Stimulated activated naive B cell treated with anti-CD40 and anti-IgM and Interleukin-4, amounts not matched to agents 10 μg/mL and 1 μg/mL and 100 μg/mL, for 72 hours (primary cell): ENCODE results near the gene DOCK9.
A peak's percentile ranks its signal among the peaks of the same experiment; 100 is the strongest.

Source experiments
- ATAC-seq, 2 donors: fragments of 150-1000 bp; cut with Tn5 transposase; replicated peaks; 2 replicates each; pipeline ENCODE4 v1.10.0; 2021; ENCODE audit warnings: moderate library complexity in 1 of 2
- DNase-seq: peaks from one replicate; pipeline ENCODE4 v3.0.0; 2021
- H3K27ac Mint-ChIP-seq: one replicate; pipeline ENCODE4 v1.8.0; 2022; ENCODE audit warnings: mild to moderate bottlenecking, mixed read lengths
- H3K27me3 Mint-ChIP-seq, 2 donors: one replicate each; pipeline ENCODE4 v1.8.0; 2022; ENCODE audit warnings: mixed read lengths in 2 of 2
- H3K36me3 Mint-ChIP-seq, 2 donors: one replicate each; pipeline ENCODE4 v1.8.0; 2022; ENCODE audit warnings: mixed read lengths in 2 of 2, mild to moderate bottlenecking in 1 of 2
- H3K4me1 Mint-ChIP-seq, 2 donors: one replicate each; pipeline ENCODE4 v1.8.0; 2022; ENCODE audit warnings: mixed read lengths in 2 of 2, mild to moderate bottlenecking in 1 of 2
- H3K4me3 Mint-ChIP-seq, 2 donors: one replicate each; pipeline ENCODE4 v1.8.0; 2022; ENCODE audit warnings: mild to moderate bottlenecking in 2 of 2, mixed read lengths in 2 of 2, moderate library complexity in 1 of 2
- H3K9me3 Mint-ChIP-seq, 2 donors: one replicate each; pipeline ENCODE4 v1.8.0; 2022; ENCODE audit warnings: mixed read lengths in 2 of 2, mild to moderate bottlenecking in 1 of 2

Gene DOCK9

GRCh38 chr13:98880677-98881076, 97.2 kb downstream of the DOCK9 start:
- Mint-ChIP-seq H3K27ac (no peak overlapping the region), H3K27me3 (no peaks in the 10 kb centered on the region), H3K4me3 (no peak overlapping the region), H3K9me3 (no peaks in the 10 kb centered on the region), H3K4me1 (peaks cover 0 to 4% of the 10 kb centered on the region in 2 donors), H3K36me3 (peaks cover 44 to 55% of the 10 kb centered on the region in 2 donors)
- ATAC-seq = no peak
- DNase-seq = no peak

GRCh38 chr13:98879957-98880356, 97.9 kb downstream of the DOCK9 start:
- H3K9me3 Mint-ChIP-seq = peaks cover 0 to under 1% of the 10 kb centered on the region in 2 donors
- H3K27me3 Mint-ChIP-seq = no peaks in the 10 kb centered on the region
- no peak for ATAC-seq
- DNase-seq = no peak
- H3K27ac Mint-ChIP-seq = no peak overlapping the region
- H3K4me3 Mint-ChIP-seq = no peak overlapping the region
- peaks cover 6 to 9% of the 10 kb centered on the region in 2 donors for H3K4me1 Mint-ChIP-seq
- peaks cover 43 to 54% of the 10 kb centered on the region in 2 donors for H3K36me3 Mint-ChIP-seq

- H3K27ac Mint-ChIP-seq = no peak overlapping the region
- H3K4me1 Mint-ChIP-seq = peaks cover 9 to 14% of the 10 kb centered on the region in 2 donors
- no peaks in the 10 kb centered on the region for H3K27me3 Mint-ChIP-seq
- ATAC-seq (no peak), DNase-seq (no peak)
- peaks cover 1 to 3% of the 10 kb centered on the region in 2 donors for H3K9me3 Mint-ChIP-seq
- no peak overlapping the region for H3K4me3 Mint-ChIP-seq
- peaks cover 42 to 56% of the 10 kb centered on the region in 2 donors for H3K36me3 Mint-ChIP-seq
Measured at GRCh38 chr13:98879127-98879520, 98.7 kb downstream of the DOCK9 start.

- ATAC-seq (no peak), DNase-seq (no peak)
- H3K36me3 Mint-ChIP-seq = peaks cover 47 to 58% of the 10 kb centered on the region in 2 donors
- no peak overlapping the region for H3K27ac Mint-ChIP-seq
- H3K4me1 Mint-ChIP-seq = peaks cover 9 to 14% of the 10 kb centered on the region in 2 donors
- no peaks in the 10 kb centered on the region for H3K27me3 Mint-ChIP-seq
- H3K4me3 Mint-ChIP-seq = no peak overlapping the region
- H3K9me3 Mint-ChIP-seq = peaks cover 1 to 7% of the 10 kb centered on the region in 2 donors
Measured at GRCh38 chr13:98878486-98879126, 99.3 kb downstream of the DOCK9 start.

- no peak for ATAC-seq
- Mint-ChIP-seq H3K27me3 (no peaks in the 10 kb centered on the region), H3K9me3 (peaks cover 7 to 13% of the 10 kb centered on the region in 2 donors), H3K36me3 (peaks cover 49 to 60% of the 10 kb centered on the region in 2 donors), H3K27ac (no peak overlapping the region), H3K4me1 (peaks cover 9 to 14% of the 10 kb centered on the region in 2 donors), H3K4me3 (no peak overlapping the region)
- no peak for DNase-seq
Measured at GRCh38 chr13:98877936-98878335, 99.9 kb downstream of the DOCK9 start.

- peaks cover 49 to 60% of the 10 kb centered on the region in 2 donors for H3K36me3 Mint-ChIP-seq
Measured at GRCh38 chr13:98877466-98877865, 100.4 kb downstream of the DOCK9 start.

GRCh38 chr13:98875146-98875729, 102.6 kb downstream of the DOCK9 start:
- H3K27me3 Mint-ChIP-seq = no peaks in the 10 kb centered on the region
- DNase-seq = no peak
- peaks cover 47 to 63% of the 10 kb centered on the region in 2 donors for H3K36me3 Mint-ChIP-seq
- peak; percentile 85 to 92 for ATAC-seq
- H3K4me3 Mint-ChIP-seq = no peak overlapping the region
- peaks cover 13 to 19% of the 10 kb centered on the region in 2 donors for H3K9me3 Mint-ChIP-seq
- peaks cover 9 to 14% of the 10 kb centered on the region in 2 donors for H3K4me1 Mint-ChIP-seq
- H3K27ac Mint-ChIP-seq = no peak overlapping the region

More at GRCh38 chr13:98877466-98877865, 100.4 kb downstream of the DOCK9 start:
- H3K9me3 Mint-ChIP-seq = peaks cover 12 to 17% of the 10 kb centered on the region in 2 donors
- no peak for ATAC-seq
- DNase-seq = no peak
- H3K4me3 Mint-ChIP-seq = no peak overlapping the region
- peaks cover 9 to 14% of the 10 kb centered on the region in 2 donors for H3K4me1 Mint-ChIP-seq
- H3K27me3 Mint-ChIP-seq = no peaks in the 10 kb centered on the region
- no peak overlapping the region for H3K27ac Mint-ChIP-seq

GRCh38 chr13:98874029-98874397, 103.9 kb downstream of the DOCK9 start:
- H3K36me3 Mint-ChIP-seq = peaks cover 41 to 56% of the 10 kb centered on the region in 2 donors
- peaks cover 9 to 13% of the 10 kb centered on the region in 2 donors for H3K4me1 Mint-ChIP-seq
- no peak for ATAC-seq
- H3K27me3 Mint-ChIP-seq = no peaks in the 10 kb centered on the region
- no peak overlapping the region for H3K27ac Mint-ChIP-seq
- DNase-seq = no peak
- peaks cover 13 to 19% of the 10 kb centered on the region in 2 donors for H3K9me3 Mint-ChIP-seq
- H3K4me3 Mint-ChIP-seq = no peak overlapping the region

- H3K27ac Mint-ChIP-seq = no peak overlapping the region
- no peaks in the 10 kb centered on the region for H3K27me3 Mint-ChIP-seq
- peaks cover 40 to 54% of the 10 kb centered on the region in 2 donors for H3K36me3 Mint-ChIP-seq
- ATAC-seq (no peak), DNase-seq (no peak)
- H3K9me3 Mint-ChIP-seq = peaks cover 13 to 19% of the 10 kb centered on the region in 2 donors
- H3K4me3 Mint-ChIP-seq = no peak overlapping the region
- H3K4me1 Mint-ChIP-seq = peaks cover 9 to 13% of the 10 kb centered on the region in 2 donors
Measured at GRCh38 chr13:98873377-98874028, 104.4 kb downstream of the DOCK9 start.

- Mint-ChIP-seq H3K36me3 (peaks cover 41 to 61% of the 10 kb centered on the region in 2 donors), H3K4me1 (peaks cover 9 to 13% of the 10 kb centered on the region in 2 donors), H3K4me3 (no peak overlapping the region), H3K27me3 (no peaks in the 10 kb centered on the region), H3K9me3 (peaks cover 13 to 19% of the 10 kb centered on the region in 2 donors), H3K27ac (no peak overlapping the region)
- ATAC-seq (no peak), DNase-seq (no peak)
Measured at GRCh38 chr13:98871727-98872126, 106.1 kb downstream of the DOCK9 start.

- Mint-ChIP-seq H3K27ac (no peak overlapping the region), H3K9me3 (peaks cover 13 to 16% of the 10 kb centered on the region in 2 donors), H3K27me3 (no peaks in the 10 kb centered on the region), H3K4me3 (no peak overlapping the region), H3K4me1 (peaks cover 0 to 1% of the 10 kb centered on the region in 2 donors), H3K36me3 (peaks cover 56 to 76% of the 10 kb centered on the region in 2 donors)
- no peak for DNase-seq
- no peak for ATAC-seq
Measured at GRCh38 chr13:98869408-98870090, 108.3 kb downstream of the DOCK9 start.

- H3K36me3 Mint-ChIP-seq = peaks cover 55 to 72% of the 10 kb centered on the region in 2 donors
- no peaks in the 10 kb centered on the region for H3K4me1 Mint-ChIP-seq
- H3K27ac Mint-ChIP-seq = no peak overlapping the region
- H3K27me3 Mint-ChIP-seq = no peaks in the 10 kb centered on the region
- peaks cover 12 to 15% of the 10 kb centered on the region in 2 donors for H3K9me3 Mint-ChIP-seq
- H3K4me3 Mint-ChIP-seq = no peak overlapping the region
- ATAC-seq = no peak
- DNase-seq = no peak
Measured at GRCh38 chr13:98868932-98869331, 108.9 kb downstream of the DOCK9 start.

- Mint-ChIP-seq H3K4me3 (no peak overlapping the region), H3K27ac (no peak overlapping the region), H3K27me3 (no peaks in the 10 kb centered on the region), H3K36me3 (peaks cover 45 to 66% of the 10 kb centered on the region in 2 donors), H3K4me1 (no peaks in the 10 kb centered on the region), H3K9me3 (no peaks in the 10 kb centered on the region)
- ATAC-seq (no peak), DNase-seq (no peak)
Measured at GRCh38 chr13:98866882-98867281, 111.0 kb downstream of the DOCK9 start.

- H3K27ac Mint-ChIP-seq = no peak overlapping the region
- H3K4me1 Mint-ChIP-seq = no peaks in the 10 kb centered on the region
- H3K27me3 Mint-ChIP-seq = no peaks in the 10 kb centered on the region
- H3K4me3 Mint-ChIP-seq = no peak overlapping the region
- no peak for DNase-seq
- no peaks in the 10 kb centered on the region for H3K9me3 Mint-ChIP-seq
- ATAC-seq = no peak
- peaks cover 41 to 63% of the 10 kb centered on the region in 2 donors for H3K36me3 Mint-ChIP-seq
Measured at GRCh38 chr13:98860491-98860890, 117.4 kb downstream of the DOCK9 start.
